GM23338 (cell line): ENCODE data around the gene RAD51B. TPM values are rescaled to one million over a fixed set of nuclear protein-coding genes. Genes with fewer than 3 reads are reported as not detected.

ENCODE experiments used
- ATAC-seq: fragments of 200-7000 bp; cut with Tn5 transposase; 3 replicates; pipeline ENCODE4 v1.9.1; 2020
- DNase-seq: peaks from one replicate; pipeline ENCODE4 v3.0.0-alpha.2; 2015; ENCODE audit warnings: low spot score
- H2AFZ ChIP-seq: fragments of 200-600 bp; sonication (generic); 2 replicates; pipeline ENCODE4 v1.8.0; 2016; ENCODE audit warnings: antibody characterized with exemption, mild to moderate bottlenecking, moderate library complexity
- H3F3A ChIP-seq: fragments of 200-600 bp; sonication (generic); replicated peaks from 2 replicates; pipeline ENCODE4 v1.8.0; 2017; ENCODE audit warnings: antibody characterized with exemption, mixed run types, low read depth
- H3K27ac ChIP-seq: fragments of 200-600 bp; sonication (generic); 2 replicates; pipeline ENCODE4 v1.6.1; 2016; ENCODE audit warnings: low read depth
- H3K27me3 ChIP-seq: fragments of 200-600 bp; sonication (generic); 2 replicates; pipeline ENCODE4 v1.8.0; 2016; ENCODE audit warnings: mild to moderate bottlenecking, mixed run types, moderate library complexity; ENCODE audit not compliant: insufficient read depth
- H3K36me3 ChIP-seq: fragments of 200-600 bp; sonication (generic); 2 replicates; pipeline ENCODE4 v1.8.0; 2016; ENCODE audit warnings: mild to moderate bottlenecking; ENCODE audit not compliant: insufficient read depth
- H3K4me1 ChIP-seq: fragments of 200-600 bp; sonication (generic); 2 replicates; pipeline ENCODE4 v1.8.0; 2016; ENCODE audit warnings: mild to moderate bottlenecking, moderate library complexity; ENCODE audit not compliant: insufficient read depth
- H3K4me2 ChIP-seq: fragments of 200-600 bp; sonication (generic); 2 replicates; pipeline ENCODE4 v1.7.1; 2017; ENCODE audit warnings: mixed run types
- H3K4me3 ChIP-seq: fragments of 200-600 bp; sonication (generic); 2 replicates; pipeline ENCODE4 v1.6.1; 2016; ENCODE audit warnings: mixed run types
- H3K79me2 ChIP-seq: fragments of 200-600 bp; sonication (generic); replicated peaks from 2 replicates; pipeline ENCODE4 v1.8.0; 2017; ENCODE audit warnings: mild to moderate bottlenecking; ENCODE audit not compliant: insufficient read depth
- H3K9me2 ChIP-seq: fragments of 200-600 bp; sonication (generic); 2 replicates; pipeline ENCODE4 v1.8.0; 2017; ENCODE audit not compliant: insufficient read depth
- H4K20me1 ChIP-seq: fragments of 200-600 bp; sonication (generic); replicated peaks from 2 replicates; pipeline ENCODE4 v1.8.0; 2017; ENCODE audit warnings: mild to moderate bottlenecking; ENCODE audit not compliant: insufficient read depth
- H3K27ac Mint-ChIP-seq: 2 replicates; pipeline ENCODE4 v1.8.0; 2020; ENCODE audit warnings: inconsistent platforms, mild to moderate bottlenecking, moderate library complexity, mixed read lengths
- H3K27me3 Mint-ChIP-seq: 3 replicates; pipeline ENCODE4 v1.8.0; 2022; ENCODE audit warnings: low read depth, mild to moderate bottlenecking, moderate library complexity, mixed read lengths, inconsistent platforms; ENCODE audit not compliant: insufficient read depth, poor library complexity
- H3K36me3 Mint-ChIP-seq: 3 replicates; pipeline ENCODE4 v1.8.0; 2021; ENCODE audit warnings: low read depth, mild to moderate bottlenecking, inconsistent platforms, moderate library complexity, mixed read lengths
- H3K4me1 Mint-ChIP-seq: 3 replicates; pipeline ENCODE4 v1.8.0; 2020; ENCODE audit warnings: mild to moderate bottlenecking, inconsistent platforms, mixed read lengths
- H3K4me3 Mint-ChIP-seq: 3 replicates; pipeline ENCODE4 v1.8.0; 2021; ENCODE audit warnings: moderate library complexity, mild to moderate bottlenecking, inconsistent platforms, mixed read lengths
- H3K9me3 Mint-ChIP-seq: 3 replicates; pipeline ENCODE4 v1.8.0; 2020; ENCODE audit warnings: moderate library complexity, mild to moderate bottlenecking, inconsistent platforms, mixed read lengths
- EZH2 ChIP-seq: fragments of 200-600 bp; sonication (generic); IDR thresholded peaks from one replicate; pipeline ENCODE4 v1.8.0; 2017; ENCODE audit warnings: antibody characterized with exemption, mild to moderate bottlenecking, low read depth; ENCODE audit not compliant: unreplicated experiment
- EZH2phosphoT487 ChIP-seq: fragments of 200-600 bp; sonication (generic); IDR thresholded peaks from one replicate; pipeline ENCODE4 v1.8.1; 2018; ENCODE audit warnings: antibody characterized with exemption; ENCODE audit not compliant: unreplicated experiment
- JUNB ChIP-seq: IDR thresholded peaks from one replicate; pipeline ENCODE4 v1.6.1; 2016; ENCODE audit warnings: antibody characterized with exemption; ENCODE audit not compliant: unreplicated experiment
- NANOG ChIP-seq: IDR thresholded peaks from 2 replicates; pipeline ENCODE4 v1.6.1; 2016; ENCODE audit warnings: antibody characterized with exemption, borderline replicate concordance
- POLR2AphosphoS5 ChIP-seq: IDR thresholded peaks from 2 replicates; pipeline ENCODE4 v1.6.1; 2016; ENCODE audit warnings: antibody characterized with exemption, low read depth
- STAT1 ChIP-seq: IDR thresholded peaks from one replicate; pipeline ENCODE4 v1.6.1; 2016; ENCODE audit warnings: antibody characterized with exemption; ENCODE audit not compliant: unreplicated experiment
- ZNF114 ChIP-seq: fragments of 250-450 bp; sonication (Bioruptor Pico); IDR thresholded peaks from 2 replicates; pipeline ENCODE4 v1.5.0; 2020; ENCODE audit warnings: mild to moderate bottlenecking, moderate library complexity
- polyA plus RNA-seq: library from polyadenylated mRNA; unstranded; fragments of >200 nt; fragmentation: Nextera tagmentation; extraction: Ambion mirVana; gene quantifications from 2 replicates; pipeline ENCODE4 v1.2.1, GENCODE V29; 2016
- total RNA-seq: library from RNA; depleted of rRNA; stranded (reverse); fragments of >200 nt; shearing (Covaris generic); gene quantifications from 2 replicates; pipeline ENCODE4 v1.2.3, GENCODE V29; 2014
- TF ChIP-seq, protein P1 (sequence below): fragments of 250-450 bp; sonication (Bioruptor Pico); IDR thresholded peaks from 2 replicates; pipeline ENCODE4 v1.5.0; 2020; ENCODE audit warnings: mild to moderate bottlenecking, moderate library complexity
- TF ChIP-seq, protein P2 (sequence below): IDR thresholded peaks from 2 replicates; pipeline ENCODE4 v1.6.1; 2016; ENCODE audit warnings: antibody characterized with exemption

RAD51B gene
- total and polyA plus RNA-seq, 2 experiments from 2014 or later = 15.7 to 29.1 TPM

DNA sequence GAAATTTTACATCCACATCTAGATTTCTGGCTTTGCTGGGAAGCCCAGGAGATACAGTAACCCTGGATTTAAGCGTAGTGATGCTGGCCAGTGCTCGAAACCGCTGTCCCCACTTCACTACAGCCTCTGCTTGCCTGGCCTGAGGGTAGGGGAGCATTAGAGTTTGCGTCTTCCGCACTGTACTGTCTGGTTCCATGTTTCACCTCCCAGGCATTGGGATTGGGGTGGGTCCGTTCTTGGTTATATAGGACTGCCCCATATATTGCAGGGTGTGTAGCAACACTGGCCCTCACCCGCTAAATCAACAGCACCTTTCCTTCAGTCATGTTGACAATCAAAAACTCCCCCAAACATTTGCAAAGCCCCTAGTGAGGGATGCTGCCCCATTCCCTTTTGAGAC is 732.5 kb downstream of the RAD51B start (continued):
- TF ChIP-seq, protein P1, sequence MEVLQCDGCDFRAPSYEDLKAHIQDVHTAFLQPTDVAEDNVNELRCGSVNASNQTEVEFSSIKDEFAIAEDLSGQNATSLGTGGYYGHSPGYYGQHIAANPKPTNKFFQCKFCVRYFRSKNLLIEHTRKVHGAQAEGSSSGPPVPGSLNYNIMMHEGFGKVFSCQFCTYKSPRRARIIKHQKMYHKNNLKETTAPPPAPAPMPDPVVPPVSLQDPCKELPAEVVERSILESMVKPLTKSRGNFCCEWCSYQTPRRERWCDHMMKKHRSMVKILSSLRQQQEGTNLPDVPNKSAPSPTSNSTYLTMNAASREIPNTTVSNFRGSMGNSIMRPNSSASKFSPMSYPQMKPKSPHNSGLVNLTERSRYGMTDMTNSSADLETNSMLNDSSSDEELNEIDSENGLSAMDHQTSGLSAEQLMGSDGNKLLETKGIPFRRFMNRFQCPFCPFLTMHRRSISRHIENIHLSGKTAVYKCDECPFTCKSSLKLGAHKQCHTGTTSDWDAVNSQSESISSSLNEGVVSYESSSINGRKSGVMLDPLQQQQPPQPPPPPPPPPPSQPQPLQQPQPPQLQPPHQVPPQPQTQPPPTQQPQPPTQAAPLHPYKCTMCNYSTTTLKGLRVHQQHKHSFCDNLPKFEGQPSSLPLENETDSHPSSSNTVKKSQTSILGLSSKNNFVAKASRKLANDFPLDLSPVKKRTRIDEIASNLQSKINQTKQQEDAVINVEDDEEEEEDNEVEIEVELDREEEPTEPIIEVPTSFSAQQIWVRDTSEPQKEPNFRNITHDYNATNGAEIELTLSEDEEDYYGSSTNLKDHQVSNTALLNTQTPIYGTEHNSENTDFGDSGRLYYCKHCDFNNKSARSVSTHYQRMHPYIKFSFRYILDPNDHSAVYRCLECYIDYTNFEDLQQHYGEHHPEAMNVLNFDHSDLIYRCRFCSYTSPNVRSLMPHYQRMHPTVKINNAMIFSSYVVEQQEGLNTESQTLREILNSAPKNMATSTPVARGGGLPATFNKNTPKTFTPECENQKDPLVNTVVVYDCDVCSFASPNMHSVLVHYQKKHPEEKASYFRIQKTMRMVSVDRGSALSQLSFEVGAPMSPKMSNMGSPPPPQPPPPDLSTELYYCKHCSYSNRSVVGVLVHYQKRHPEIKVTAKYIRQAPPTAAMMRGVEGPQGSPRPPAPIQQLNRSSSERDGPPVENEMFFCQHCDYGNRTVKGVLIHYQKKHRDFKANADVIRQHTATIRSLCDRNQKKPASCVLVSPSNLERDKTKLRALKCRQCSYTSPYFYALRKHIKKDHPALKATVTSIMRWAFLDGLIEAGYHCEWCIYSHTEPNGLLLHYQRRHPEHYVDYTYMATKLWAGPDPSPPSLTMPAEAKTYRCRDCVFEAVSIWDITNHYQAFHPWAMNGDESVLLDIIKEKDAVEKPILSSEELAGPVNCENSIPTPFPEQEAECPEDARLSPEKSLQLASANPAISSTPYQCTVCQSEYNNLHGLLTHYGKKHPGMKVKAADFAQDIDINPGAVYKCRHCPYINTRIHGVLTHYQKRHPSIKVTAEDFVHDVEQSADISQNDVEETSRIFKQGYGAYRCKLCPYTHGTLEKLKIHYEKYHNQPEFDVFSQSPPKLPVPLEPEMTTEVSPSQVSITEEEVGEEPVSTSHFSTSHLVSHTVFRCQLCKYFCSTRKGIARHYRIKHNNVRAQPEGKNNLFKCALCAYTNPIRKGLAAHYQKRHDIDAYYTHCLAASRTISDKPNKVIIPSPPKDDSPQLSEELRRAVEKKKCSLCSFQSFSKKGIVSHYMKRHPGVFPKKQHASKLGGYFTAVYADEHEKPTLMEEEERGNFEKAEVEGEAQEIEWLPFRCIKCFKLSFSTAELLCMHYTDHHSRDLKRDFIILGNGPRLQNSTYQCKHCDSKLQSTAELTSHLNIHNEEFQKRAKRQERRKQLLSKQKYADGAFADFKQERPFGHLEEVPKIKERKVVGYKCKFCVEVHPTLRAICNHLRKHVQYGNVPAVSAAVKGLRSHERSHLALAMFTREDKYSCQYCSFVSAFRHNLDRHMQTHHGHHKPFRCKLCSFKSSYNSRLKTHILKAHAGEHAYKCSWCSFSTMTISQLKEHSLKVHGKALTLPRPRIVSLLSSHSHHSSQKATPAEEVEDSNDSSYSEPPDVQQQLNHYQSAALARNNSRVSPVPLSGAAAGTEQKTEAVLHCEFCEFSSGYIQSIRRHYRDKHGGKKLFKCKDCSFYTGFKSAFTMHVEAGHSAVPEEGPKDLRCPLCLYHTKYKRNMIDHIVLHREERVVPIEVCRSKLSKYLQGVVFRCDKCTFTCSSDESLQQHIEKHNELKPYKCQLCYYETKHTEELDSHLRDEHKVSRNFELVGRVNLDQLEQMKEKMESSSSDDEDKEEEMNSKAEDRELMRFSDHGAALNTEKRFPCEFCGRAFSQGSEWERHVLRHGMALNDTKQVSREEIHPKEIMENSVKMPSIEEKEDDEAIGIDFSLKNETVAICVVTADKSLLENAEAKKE = no peak
- TF ChIP-seq JUNB = no peak
- TF ChIP-seq, protein P2, sequence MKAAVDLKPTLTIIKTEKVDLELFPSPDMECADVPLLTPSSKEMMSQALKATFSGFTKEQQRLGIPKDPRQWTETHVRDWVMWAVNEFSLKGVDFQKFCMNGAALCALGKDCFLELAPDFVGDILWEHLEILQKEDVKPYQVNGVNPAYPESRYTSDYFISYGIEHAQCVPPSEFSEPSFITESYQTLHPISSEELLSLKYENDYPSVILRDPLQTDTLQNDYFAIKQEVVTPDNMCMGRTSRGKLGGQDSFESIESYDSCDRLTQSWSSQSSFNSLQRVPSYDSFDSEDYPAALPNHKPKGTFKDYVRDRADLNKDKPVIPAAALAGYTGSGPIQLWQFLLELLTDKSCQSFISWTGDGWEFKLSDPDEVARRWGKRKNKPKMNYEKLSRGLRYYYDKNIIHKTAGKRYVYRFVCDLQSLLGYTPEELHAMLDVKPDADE = no peak

DNA sequence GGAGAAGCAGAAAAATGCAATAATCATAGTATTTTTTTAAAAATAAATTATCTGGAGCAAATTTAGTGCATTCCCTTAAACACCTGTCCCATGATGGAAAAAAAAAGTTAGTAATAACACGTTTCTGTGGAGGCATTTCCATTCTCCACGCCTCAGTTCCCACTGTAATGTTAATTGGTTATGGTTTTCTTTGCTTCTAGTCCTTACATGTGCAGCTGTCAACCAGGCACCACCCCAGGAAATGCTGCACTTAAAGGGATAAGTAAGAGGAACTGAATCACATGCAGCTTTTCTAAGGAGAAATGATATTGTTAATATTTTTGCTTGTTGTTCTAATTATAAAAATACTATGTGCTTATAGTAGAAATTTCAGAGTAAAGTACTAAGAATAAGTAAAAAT is 733.0 kb downstream of the RAD51B start:
- no peaks in the 10 kb centered on the region for H3K9me3 Mint-ChIP-seq
- Histone ChIP-seq H2AFZ (no peak overlapping the region), H3K4me3 (no peak overlapping the region), H3K27me3 (peaks cover 6% of the 10 kb centered on the region; the same call in 1 of the 2 replicates), H3K79me2 (no peaks in the 10 kb centered on the region), H3K9me2 (peaks cover 5% of the 10 kb centered on the region; the same call in 1 of the 2 replicates), H4K20me1 (no peaks in the 10 kb centered on the region), H3K36me3 (no peaks in the 10 kb centered on the region), H3K4me2 (no peak overlapping the region), H3F3A (0 out of 2 replicates have a peak, but pooled peaks cover 1% of the 10 kb centered on the region), H3K4me1 (peaks cover 39% of the 10 kb centered on the region), H3K27ac (no peak overlapping the region)
- no peak for DNase-seq
- H3K4me3 Mint-ChIP-seq = no peak overlapping the region
- peaks cover 45% of the 10 kb centered on the region for H3K4me1 Mint-ChIP-seq
- ATAC-seq = no peak
- H3K36me3 Mint-ChIP-seq = peaks cover 3% of the 10 kb centered on the region; the same call in 1 of the 3 replicates
- H3K27me3 Mint-ChIP-seq = no peaks in the 10 kb centered on the region
- no peak overlapping the region for H3K27ac Mint-ChIP-seq
- no peak for TF ChIP-seq EZH2phosphoT487
- no peak for TF ChIP-seq POLR2AphosphoS5
- TF ChIP-seq NANOG = no peak
- TF ChIP-seq STAT1 = no peak
- TF ChIP-seq ZNF114 = no peak
- no peak for TF ChIP-seq JUNB
- TF ChIP-seq, protein P1 = no peak
- TF ChIP-seq EZH2 = no peak
